A549 treated with DMSO at 1 μM for 4 hours (cell line): Measurements from ENCODE around the gene FAM167B. TPM values are rescaled to one million over a fixed set of nuclear protein-coding genes. Genes with fewer than 3 reads are reported as not detected.

ENCODE experiments used
- total RNA-seq: library from RNA; stranded (reverse); fragments of 200-300 nt; extraction: Qiagen RNA extraction; gene quantifications from 5 replicates; pipeline ENCODE4 v1.2.3, GENCODE V29; 2022; ENCODE audit warnings: low read depth

Gene FAM167B
- 0.63 to 0.89 TPM (median 0.72 TPM) in 5 replicates for total RNA-seq

GRCh38 chr1:32246888-32247273 lies at the start of gene FAM167B:
FAM167B (plus strand) TSS chr1:32247222; CDS start chr1:32247422, 200 bp downstream.

GRCh38 chr1:32200226-32201010 lies 46.6 kb upstream of the FAM167B start, which contains the start of gene CCDC28B:
CCDC28B (plus strand) TSS chr1:32200595; CDS start chr1:32201936, 1,341 bp downstream.

GRCh38 chr1:32205401-32206370 lies 41.3 kb upstream of the FAM167B start, which contains the start of gene IQCC:
IQCC (plus strand) TSS chr1:32205671; CDS start chr1:32205682, 11 bp downstream.

GRCh38 chr1:32208891-32209328 lies 38.1 kb upstream of the FAM167B start, which contains the start of gene DCDC2B:
DCDC2B (plus strand) TSS chr1:32209089; CDS start chr1:32209094, 5 bp downstream.

GRCh38 chr1:32221980-32222755 lies 24.9 kb upstream of the FAM167B start, which contains the start of the genes EIF3I and TMEM234:
EIF3I (plus strand) TSS chr1:32222407; CDS start chr1:32222442, 35 bp downstream.
TMEM234 (minus strand) TSS chr1:32222353; CDS start chr1:32222322, 31 bp downstream.

GRCh38 chr1:32250893-32251716 lies 4.1 kb downstream of the FAM167B start, which contains the start of gene LCK:
LCK (plus strand) TSS chr1:32251265; CDS start chr1:32274330, 23,065 bp downstream.

GRCh38 chr1:32291708-32292538 lies 44.9 kb downstream of the FAM167B start, which contains the start of gene HDAC1:
HDAC1 (plus strand) TSS chr1:32292083; CDS start chr1:32292170, 87 bp downstream.

Other genes with a start within 250 kb of the FAM167B start
- gene KHDRBS1, start 233.4 kb upstream of the FAM167B start, total RNA-seq: 120 to 141 TPM (median 139 TPM) in 5 replicates
- 9.8 to 14.2 TPM (median 13.0 TPM) in 5 replicates for gene TMEM39B, start 174.3 kb upstream of the FAM167B start, total RNA-seq
- 17.7 to 20.0 TPM (median 18.3 TPM) in 5 replicates for gene KPNA6, start 139.2 kb upstream of the FAM167B start, total RNA-seq
- gene TXLNA, start 67.5 kb upstream of the FAM167B start, total RNA-seq: 30.6 to 32.8 TPM (median 31.2 TPM) in 5 replicates
- 1.6 to 2.3 TPM (median 2.0 TPM) in 5 replicates for gene CCDC28B, start 46.6 kb upstream of the FAM167B start, total RNA-seq
- gene IQCC, start 41.6 kb upstream of the FAM167B start, total RNA-seq: 1.7 to 2.5 TPM (median 1.9 TPM) in 5 replicates
- gene DCDC2B, start 38.1 kb upstream of the FAM167B start, total RNA-seq: not detected in 5 replicates
- gene TMEM234, start 24.9 kb upstream of the FAM167B start, total RNA-seq: 7.8 to 9.7 TPM (median 8.7 TPM) in 5 replicates
- gene EIF3I, start 24.8 kb upstream of the FAM167B start, total RNA-seq: 276 to 303 TPM (median 282 TPM) in 5 replicates
- gene LCK, start 4.0 kb downstream of the FAM167B start, total RNA-seq: 0.07 TPM in 1 of 5 replicates, not detected in the others
- gene HDAC1, start 44.9 kb downstream of the FAM167B start, total RNA-seq: 58.2 to 63.0 TPM (median 61.7 TPM) in 5 replicates
- gene MARCKSL1, start 89.0 kb downstream of the FAM167B start, total RNA-seq: 57.0 to 80.7 TPM (median 72.8 TPM) in 5 replicates
- gene FAM229A, start 115.3 kb downstream of the FAM167B start, total RNA-seq: 1.8 to 5.2 TPM (median 4.0 TPM) in 5 replicates
- gene TSSK3, start 115.3 kb downstream of the FAM167B start, total RNA-seq: 0.09 to 0.37 TPM in 2 of 5 replicates, not detected in the others
- 19.5 to 22.7 TPM (median 21.8 TPM) in 5 replicates for gene BSDC1, start 147.2 kb downstream of the FAM167B start, total RNA-seq
- gene ZBTB8B, start 217.8 kb downstream of the FAM167B start, total RNA-seq: 0.01 TPM in 2 of 5 replicates, not detected in the others